Left lung (tissue), 10 donors: ENCODE data around the gene ECE1. TPM values are rescaled to one million over a fixed set of nuclear protein-coding genes. Genes with fewer than 3 reads are reported as not detected.

Source experiments
- ATAC-seq: fragments of 200-7000 bp; cut with Tn5 transposase; one replicate; pipeline ENCODE4 v1.9.1; 2020; ENCODE audit warnings: moderate library complexity
- DNase-seq, 4 donors: peaks; one replicate each; pipeline ENCODE4 v3.0.0-alpha.2; 2013 to 2020
- H3K27ac ChIP-seq, 2 donors: fragments of 200-600 bp; sonication (generic) in 1 of 2; one replicate each; pipeline versions ENCODE4 v1.5.0 to v1.8.0; 2020 to 2021
- H3K27me3 ChIP-seq, 2 donors: fragments of 200-600 bp; sonication (generic) in 1 of 2; one replicate each; pipeline versions ENCODE4 v1.5.0 to v1.8.0; 2020 to 2021
- H3K36me3 ChIP-seq, 2 donors: fragments of 200-600 bp; sonication (generic) in 1 of 2; one replicate each; pipeline versions ENCODE4 v1.5.0 to v1.8.0; 2020 to 2021
- H3K4me1 ChIP-seq, 2 donors: fragments of 200-600 bp; one replicate each; pipeline ENCODE4 v1.8.0; 2021
- H3K4me3 ChIP-seq, 2 donors: fragments of 200-600 bp; sonication (generic) in 1 of 2; one replicate each; pipeline versions ENCODE4 v1.5.0 to v1.8.0; 2020 to 2021; ENCODE audit warnings: mild to moderate bottlenecking in 1 of 2
- H3K9me3 ChIP-seq, 2 donors: fragments of 200-600 bp; sonication (generic) in 1 of 2; one replicate each; pipeline versions ENCODE4 v1.5.0 to v1.8.0; 2020 to 2021
- CTCF ChIP-seq, 2 donors: fragments of 200-600 bp; sonication (generic) in 1 of 2; IDR thresholded peaks; one replicate each; pipeline versions ENCODE4 v1.5.0 to v1.8.0; 2021; ENCODE audit warnings: antibody characterized with exemption in 2 of 2
- intact Hi-C, 2 donors: fragments of 100-400 bp; cut with DNase I; formaldehyde crosslinking; loops; one replicate each; pipeline versions ENCODE4 v1.11.2 to v1.14.2; 2022
- polyA plus RNA-seq, 6 donors: library from polyadenylated mRNA; unstranded; fragments of 120-200 nt; gene quantifications; one replicate each; pipeline ENCODE4 v1.2.1, GENCODE V29; 2013; ENCODE audit not compliant: insufficient read length in 6 of 6
- total RNA-seq, 2 donors: library from RNA; stranded (reverse); fragmentation: NEBNext Ultra II Directional; extraction: Animal tissue kit (Norgen Biotek cat#: 25700); gene quantifications; one replicate each; pipeline ENCODE4 v1.2.1, GENCODE V29; 2021
- donor health status: DM: no; HTN: yes; CAD: no.
- donor health status: DM: no; HTN: no; CAD: no.

ECE1 gene
- total and polyA plus RNA-seq, 8 donors, result 76.7 to 107 (median 83.3) TPM

GRCh38 chr1:21334214-21335087 lies 44.2 kb upstream of the ECE1 start:
- H3K27ac ChIP-seq, result peak overlapping the region; percentile 70 to 95
- H3K4me1 ChIP-seq, result peaks cover 46 to 96% of the 10 kb centered on the region in 2 donors
- peak; percentile 74 to 79 for TF ChIP-seq CTCF (IDR thresholded peaks at IDR 0.05)
- ATAC-seq (peak; percentile 81), DNase-seq (peak; percentile 48 to 93 (median 78))
- no peaks in the 10 kb centered on the region for H3K9me3 ChIP-seq
- H3K4me3 ChIP-seq, result peak overlapping the region in 1 of 2 donors; percentile 23
- H3K36me3 ChIP-seq, result no peaks in the 10 kb centered on the region
- H3K27me3 ChIP-seq, result no peaks in the 10 kb centered on the region
- intact Hi-C loops, result loop anchor here in 1 of 2 donors (10.0 kb wide), 1 partner anchor 70 kb away; no protein-coding TSS in a partner anchor

- intact Hi-C loops, result loop anchor here in 1 of 2 donors (10.0 kb wide), 1 partner anchor 69 kb away; no protein-coding TSS in a partner anchor
- TF ChIP-seq CTCF (IDR thresholded peaks at IDR 0.05), result no peak
- Histone ChIP-seq H3K4me3 (peak overlapping the region in 1 of 2 donors; percentile 23), H3K9me3 (no peaks in the 10 kb centered on the region), H3K36me3 (no peaks in the 10 kb centered on the region), H3K27me3 (no peaks in the 10 kb centered on the region), H3K4me1 (peaks cover 45 to 96% of the 10 kb centered on the region in 2 donors), H3K27ac (peak overlapping the region; percentile 70 to 95)
- no peak for DNase-seq
- no peak for ATAC-seq
Observed at GRCh38 chr1:21333824-21334213, 43.6 kb upstream of the ECE1 start.

- Histone ChIP-seq H3K36me3 (no peaks in the 10 kb centered on the region), H3K9me3 (no peaks in the 10 kb centered on the region), H3K27me3 (no peaks in the 10 kb centered on the region), H3K4me1 (peaks cover 34 to 87% of the 10 kb centered on the region in 2 donors), H3K4me3 (no peak overlapping the region), H3K27ac (peak overlapping the region; percentile 2 to 95)
- no peak for ATAC-seq
- intact Hi-C loops, result loop anchor here in 1 of 2 donors (10.0 kb wide), 1 partner anchor 68 kb away; no protein-coding TSS in a partner anchor
- no peak for DNase-seq
- TF ChIP-seq CTCF (IDR thresholded peaks at IDR 0.05), result no peak
Observed at GRCh38 chr1:21332554-21333311, 42.5 kb upstream of the ECE1 start.

GRCh38 chr1:21331752-21332478 lies 41.7 kb upstream of the ECE1 start:
- Histone ChIP-seq H3K4me3 (no peak overlapping the region), H3K4me1 (peaks cover 29 to 87% of the 10 kb centered on the region in 2 donors), H3K27ac (peak overlapping the region; percentile 24 to 55), H3K36me3 (no peaks in the 10 kb centered on the region), H3K9me3 (no peaks in the 10 kb centered on the region), H3K27me3 (no peaks in the 10 kb centered on the region)
- no peak for DNase-seq
- TF ChIP-seq CTCF (IDR thresholded peaks at IDR 0.05), result no peak
- intact Hi-C loops, result loop anchor here in 1 of 2 donors (10.0 kb wide), 1 partner anchor 67 kb away; no protein-coding TSS in a partner anchor
- ATAC-seq, result no peak
